Osteocyte (in vitro differentiated cells): ENCODE data around the gene NALCN. TPM values are rescaled to one million over a fixed set of nuclear protein-coding genes. Genes with fewer than 3 reads are reported as not detected.

Source experiments
- DNase-seq: peaks from one replicate; pipeline ENCODE4 v3.0.0; 2021; ENCODE audit warnings: mixed read lengths; ENCODE audit not compliant: unreplicated experiment; ENCODE audit errors: extremely low spot score
- H3K27ac Mint-ChIP-seq: one replicate; pipeline ENCODE4 v1.8.0; 2021; ENCODE audit warnings: mild to moderate bottlenecking, mixed read lengths; ENCODE audit not compliant: unreplicated experiment
- H3K27me3 Mint-ChIP-seq: one replicate; pipeline ENCODE4 v1.8.0; 2021; ENCODE audit warnings: mixed read lengths; ENCODE audit not compliant: unreplicated experiment
- H3K36me3 Mint-ChIP-seq: one replicate; pipeline ENCODE4 v1.8.0; 2021; ENCODE audit warnings: mixed read lengths; ENCODE audit not compliant: unreplicated experiment
- H3K4me1 Mint-ChIP-seq: one replicate; pipeline ENCODE4 v1.8.0; 2021; ENCODE audit warnings: mixed read lengths; ENCODE audit not compliant: unreplicated experiment
- H3K4me3 Mint-ChIP-seq: one replicate; pipeline ENCODE4 v1.8.0; 2021; ENCODE audit warnings: mild to moderate bottlenecking, moderate library complexity, mixed read lengths; ENCODE audit not compliant: unreplicated experiment
- H3K9me3 Mint-ChIP-seq: one replicate; pipeline ENCODE4 v1.8.0; 2021; ENCODE audit warnings: mixed read lengths; ENCODE audit not compliant: unreplicated experiment
- CTCF ChIP-seq: fragments of 200-600 bp; sonication (generic); IDR thresholded peaks from 2 replicates; pipeline ENCODE4 v1.5.0; 2021; ENCODE audit warnings: antibody characterized with exemption, mild to moderate bottlenecking, moderate library complexity
- total RNA-seq: library from RNA; stranded (reverse); gene quantifications from 2 replicates; pipeline ENCODE4 v1.2.1, GENCODE V29; 2021

Gene NALCN
- total RNA-seq, 1 donor from 2014 or later: 58.8 TPM

DNA sequence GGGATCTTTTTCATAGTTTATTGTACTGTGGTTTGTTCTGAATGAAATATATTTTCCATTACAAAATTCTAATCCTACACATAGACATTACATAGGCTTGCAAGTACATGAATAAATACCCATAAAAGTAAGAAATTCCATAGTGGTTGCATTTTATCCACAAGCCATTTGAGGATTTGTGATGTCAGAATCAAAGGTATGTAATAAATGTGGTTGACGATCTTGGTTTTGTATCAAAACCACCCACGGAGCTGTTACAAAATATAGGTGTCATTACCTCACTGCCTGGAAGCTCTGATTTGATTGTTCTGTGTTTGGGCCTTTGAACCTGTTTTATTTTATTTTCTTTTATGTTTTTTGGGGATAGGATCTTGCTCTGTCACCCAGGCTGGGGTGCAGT is 125.1 kb downstream of the NALCN start:
- H3K27me3 Mint-ChIP-seq: no peaks in the 10 kb centered on the region
- H3K36me3 Mint-ChIP-seq: peaks cover 55% of the 10 kb centered on the region
- H3K4me3 Mint-ChIP-seq: no peak overlapping the region
- peak overlapping the region; percentile 71 for H3K27ac Mint-ChIP-seq
- no peak for DNase-seq
- TF ChIP-seq CTCF: no peak
- H3K4me1 Mint-ChIP-seq: peaks cover 16% of the 10 kb centered on the region
- peaks cover 16% of the 10 kb centered on the region for H3K9me3 Mint-ChIP-seq

DNA sequence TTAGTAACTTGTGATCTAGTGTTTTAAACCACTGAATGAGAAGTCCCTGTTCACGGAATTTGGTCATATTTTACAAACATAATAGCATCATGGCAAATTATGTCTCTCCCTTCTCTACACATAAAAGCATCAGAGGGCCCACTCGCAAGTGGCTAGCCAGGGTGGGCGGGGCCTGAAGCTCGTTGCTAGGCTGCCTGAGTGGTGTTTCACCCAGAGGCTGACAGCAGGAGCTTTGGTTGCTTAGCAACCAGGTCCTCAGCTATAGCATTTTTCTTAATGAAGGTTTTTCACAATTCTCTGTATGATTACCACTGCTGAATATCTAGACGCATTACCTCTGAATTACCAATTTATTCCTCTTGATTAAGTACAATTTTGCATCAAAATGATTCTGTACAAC is 126.5 kb downstream of the NALCN start:
- Mint-ChIP-seq H3K9me3 (peaks cover 5% of the 10 kb centered on the region), H3K4me3 (no peak overlapping the region), H3K27ac (peak overlapping the region; percentile 28), H3K4me1 (peaks cover 14% of the 10 kb centered on the region), H3K27me3 (no peaks in the 10 kb centered on the region), H3K36me3 (peaks cover 50% of the 10 kb centered on the region)
- no peak for TF ChIP-seq CTCF
- no peak for DNase-seq

DNA sequence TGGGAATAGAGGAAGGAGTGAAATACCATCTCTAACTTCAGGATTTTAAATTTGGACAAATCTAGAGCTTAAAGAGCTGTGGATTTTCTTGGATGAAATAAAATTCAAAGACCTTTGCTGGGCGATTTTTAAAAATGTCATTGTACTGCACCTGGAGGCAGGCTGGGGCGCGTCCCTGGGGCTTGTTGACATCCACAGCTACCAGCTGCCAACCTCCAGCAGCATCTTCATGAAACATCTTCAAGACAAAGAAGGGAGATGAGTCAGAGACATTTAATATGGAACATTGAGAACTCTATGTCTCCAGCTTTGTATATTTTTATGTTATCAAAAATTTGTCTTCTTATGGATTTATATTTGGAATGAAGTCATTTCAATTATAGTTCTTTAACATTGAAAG is 132.5 kb downstream of the NALCN start:
- no peaks in the 10 kb centered on the region for H3K27me3 Mint-ChIP-seq
- H3K4me3 Mint-ChIP-seq: no peak overlapping the region
- no peak for TF ChIP-seq CTCF
- peaks cover 10% of the 10 kb centered on the region for H3K9me3 Mint-ChIP-seq
- peaks cover 54% of the 10 kb centered on the region for H3K36me3 Mint-ChIP-seq
- no peak overlapping the region for H3K27ac Mint-ChIP-seq
- no peak for DNase-seq
- peaks cover 20% of the 10 kb centered on the region for H3K4me1 Mint-ChIP-seq

DNA sequence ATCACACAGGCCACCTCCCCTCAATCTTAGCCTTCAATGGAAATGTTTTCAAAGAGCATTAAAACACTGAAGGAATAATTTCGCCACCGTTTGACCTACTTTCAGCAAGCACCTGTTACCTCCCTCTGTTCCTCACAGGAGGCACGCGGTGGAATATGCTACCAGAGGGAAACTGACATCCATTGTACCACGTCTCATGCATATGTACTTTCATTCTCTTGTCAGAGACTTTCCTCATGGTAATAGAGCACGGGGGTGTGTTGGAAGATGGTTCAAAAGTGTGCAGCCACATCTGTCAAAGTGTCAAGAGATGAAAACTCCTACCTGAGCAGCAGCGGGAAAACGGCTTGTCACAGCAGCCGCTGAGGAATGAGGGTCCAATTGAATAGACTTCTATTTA is 143.4 kb downstream of the NALCN start:
- no peaks in the 10 kb centered on the region for H3K9me3 Mint-ChIP-seq
- H3K4me3 Mint-ChIP-seq: no peak overlapping the region
- peaks cover 3% of the 10 kb centered on the region for H3K4me1 Mint-ChIP-seq
- no peak for TF ChIP-seq CTCF
- no peak overlapping the region for H3K27ac Mint-ChIP-seq
- DNase-seq: no peak
- H3K36me3 Mint-ChIP-seq: peaks cover 26% of the 10 kb centered on the region
- no peaks in the 10 kb centered on the region for H3K27me3 Mint-ChIP-seq

DNA sequence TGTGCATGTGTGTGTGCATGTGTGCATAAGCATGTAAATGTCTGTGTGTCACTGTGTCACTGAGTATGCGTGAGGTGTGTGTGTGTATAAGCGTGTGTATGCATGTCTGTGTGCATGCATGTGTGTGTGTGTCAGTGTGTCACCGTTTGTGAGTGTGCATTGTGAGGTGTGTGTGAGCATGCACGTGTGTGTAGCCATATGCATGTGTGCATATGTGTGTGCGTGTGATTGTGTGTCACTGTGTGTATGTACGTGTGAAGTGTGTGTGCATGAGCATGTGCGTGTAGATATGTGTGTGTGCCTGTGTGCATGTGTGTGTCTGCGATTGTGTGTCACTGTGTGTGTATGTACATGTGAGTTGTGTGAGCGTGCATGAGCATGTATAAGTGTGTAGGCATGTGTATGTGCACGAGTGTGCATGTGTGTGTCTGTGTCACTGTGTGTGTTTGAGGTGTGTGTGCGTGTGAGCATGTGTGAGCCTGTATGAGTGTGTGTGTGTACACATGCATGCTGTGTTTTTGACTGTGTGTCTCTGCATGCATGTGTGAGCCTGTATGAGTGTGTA is 144.5 kb downstream of the NALCN start:
- Mint-ChIP-seq H3K4me1 (peaks cover 3% of the 10 kb centered on the region), H3K9me3 (no peaks in the 10 kb centered on the region), H3K4me3 (no peak overlapping the region), H3K27ac (no peak overlapping the region), H3K27me3 (no peaks in the 10 kb centered on the region), H3K36me3 (peaks cover 24% of the 10 kb centered on the region)
- no peak for TF ChIP-seq CTCF
- DNase-seq: no peak
